GM18519 (cell line): ENCODE results near the gene C2CD4C.
"Not testable (repeated sequence)": the region's sequence is repeated elsewhere in the genome, so short reads cannot be mapped to it uniquely, and the experiment has no call there.

Source experiments
- ATAC-seq: cut with Tn5 transposase; IDR thresholded peaks from one replicate; pipeline ENCODE4 v1.9.1; 2021; ENCODE audit warnings: mild to moderate bottlenecking, moderate library complexity; ENCODE audit not compliant: unreplicated experiment, low FRiP score

Gene C2CD4C

GRCh38 chr19:402786-403185, 6.2 kb downstream of the C2CD4C start:
- ATAC-seq = no peak

- ATAC-seq = no peak
Measured at GRCh38 chr19:401866-402511, 7.0 kb downstream of the C2CD4C start.

- ATAC-seq = no peak
Measured at GRCh38 chr19:400976-401865, 7.7 kb downstream of the C2CD4C start.

- no peak for ATAC-seq
Measured at GRCh38 chr19:399370-399769, 9.6 kb downstream of the C2CD4C start.

- no peak for ATAC-seq
Measured at GRCh38 chr19:398719-399118, 10.2 kb downstream of the C2CD4C start.

GRCh38 chr19:397941-398706, 10.8 kb downstream of the C2CD4C start:
- ATAC-seq = no peak

GRCh38 chr19:397321-397720, 11.6 kb downstream of the C2CD4C start:
- ATAC-seq = no peak

- no peak for ATAC-seq
Measured at GRCh38 chr19:395467-395866, 13.5 kb downstream of the C2CD4C start.

- ATAC-seq = not testable (repeated sequence)
Measured at GRCh38 chr19:394857-395256, 14.1 kb downstream of the C2CD4C start.

GRCh38 chr19:393560-393959, 15.4 kb downstream of the C2CD4C start:
- ATAC-seq = not testable (repeated sequence)

- ATAC-seq = no peak
Measured at GRCh38 chr19:392375-392970, 16.5 kb downstream of the C2CD4C start.

- no peak for ATAC-seq
Measured at GRCh38 chr19:391726-392374, 17.1 kb downstream of the C2CD4C start.

- no peak for ATAC-seq
Measured at GRCh38 chr19:391207-391557, 17.8 kb downstream of the C2CD4C start.

GRCh38 chr19:390386-391206, 18.4 kb downstream of the C2CD4C start:
- ATAC-seq = no peak

GRCh38 chr19:389935-390289, 19.0 kb downstream of the C2CD4C start:
- ATAC-seq = no peak

GRCh38 chr19:389255-389934, 19.6 kb downstream of the C2CD4C start:
- no peak for ATAC-seq

GRCh38 chr19:388691-389090, 20.3 kb downstream of the C2CD4C start:
- no peak for ATAC-seq

- no peak for ATAC-seq
Measured at GRCh38 chr19:387777-388176, 21.2 kb downstream of the C2CD4C start.
